ENCODE measurements around the gene CPN2.

CPN2 gene

DNA sequence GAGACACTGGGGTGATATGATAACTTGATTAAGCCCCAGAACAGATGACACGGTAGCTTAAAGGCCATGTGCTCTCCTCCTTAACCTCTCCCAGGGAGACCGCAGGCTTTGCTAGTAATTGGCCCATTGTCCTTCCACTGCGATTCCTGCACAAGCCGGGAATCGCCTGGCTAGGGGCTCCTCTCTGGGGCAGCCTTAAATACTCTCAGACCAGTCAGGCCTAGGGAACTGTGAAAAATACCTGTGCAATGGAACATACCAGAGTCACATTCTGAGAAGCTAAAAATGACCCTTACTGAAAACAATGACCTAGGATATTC lies 56.3 kb downstream of the CPN2 start:
- no peak for DNase-seq (ENCODE audit: low read depth in 2 of 2)

DNA sequence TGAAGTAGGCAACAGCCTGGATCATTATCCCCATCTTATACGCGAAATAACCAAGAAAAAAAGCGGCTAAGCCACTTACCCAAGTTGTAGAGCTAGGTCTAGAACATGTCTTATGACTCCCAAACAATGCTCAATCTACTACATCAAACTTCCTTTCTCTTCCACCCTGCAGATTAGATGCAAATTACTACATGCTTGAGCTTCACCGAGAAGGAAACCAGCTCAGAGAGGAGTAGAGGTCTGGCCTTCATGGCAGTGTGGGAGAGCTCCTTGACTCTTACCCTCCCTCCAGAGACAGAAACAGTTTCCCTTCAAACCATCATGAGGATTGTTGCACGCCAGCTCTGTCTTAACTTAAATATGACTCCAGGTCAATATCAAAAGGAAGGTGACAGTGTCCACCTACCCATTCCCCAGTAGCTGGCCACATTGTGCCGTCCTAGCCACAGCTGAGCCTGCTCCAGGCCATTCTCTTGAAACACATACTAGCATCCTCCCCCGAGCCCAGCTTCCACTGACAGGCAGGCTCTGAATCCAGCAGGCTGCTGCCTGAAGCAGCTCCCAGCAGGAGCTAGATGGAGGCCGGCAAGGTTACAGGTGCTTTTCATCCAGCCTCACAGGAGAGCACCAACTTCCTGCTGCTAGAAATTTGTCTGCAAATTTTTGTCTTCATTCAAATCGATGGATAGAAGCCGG lies 56.8 kb downstream of the CPN2 start:
- DNase-seq (ENCODE audit: low read depth in 2 of 2), result no peak

DNA sequence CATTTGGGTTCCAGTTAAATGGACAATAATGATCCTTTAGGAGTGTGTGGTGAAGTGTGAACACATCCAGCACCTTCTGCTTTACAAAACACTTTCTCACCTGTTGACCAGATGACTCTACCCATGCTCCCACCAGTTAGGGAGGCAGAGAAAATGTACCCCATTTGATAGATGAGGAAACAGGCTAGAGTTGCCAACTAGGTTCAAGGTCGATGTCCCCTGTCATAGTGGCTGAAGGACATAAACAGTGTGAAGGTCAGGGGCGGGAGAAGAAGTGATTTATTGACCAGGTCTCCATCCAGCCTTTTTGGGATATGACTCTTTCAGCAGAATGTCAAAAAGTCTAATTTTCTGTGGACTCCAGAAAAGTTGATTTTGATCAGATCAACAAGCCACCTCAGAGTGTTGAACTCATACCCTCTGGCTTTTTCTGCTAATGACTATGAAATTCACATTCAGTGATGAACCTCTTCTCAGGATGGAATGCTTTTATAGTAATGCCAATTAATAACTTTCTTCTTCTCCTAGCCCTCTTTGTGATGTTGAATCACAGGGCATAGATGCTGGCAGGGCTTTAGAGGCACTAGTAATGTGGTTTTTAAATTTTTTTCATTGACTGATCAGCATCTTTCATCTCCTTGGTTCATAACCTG lies 57.5 kb downstream of the CPN2 start:
- no peak for DNase-seq (ENCODE audit: low read depth in 2 of 2)

DNA sequence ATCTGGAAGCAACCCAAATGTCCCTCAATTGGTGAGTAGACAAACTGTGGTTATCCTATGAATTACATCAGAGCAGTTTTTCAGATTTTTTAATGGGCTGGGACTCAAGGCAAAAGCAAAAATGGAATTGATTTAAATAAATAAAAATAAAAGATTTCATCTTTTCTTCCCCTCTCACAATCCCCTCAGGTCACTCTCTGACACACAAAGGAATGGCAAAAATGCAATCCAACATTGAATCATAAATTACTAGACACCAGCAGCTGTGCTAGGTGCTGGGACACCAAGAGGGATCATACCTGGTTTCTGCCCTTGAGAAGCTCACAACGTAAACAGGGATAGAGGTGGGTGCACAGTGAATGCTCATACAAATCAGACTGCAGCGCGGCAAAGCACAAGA lies 58.8 kb downstream of the CPN2 start:
- DNase-seq (ENCODE audit: low read depth in 2 of 2), result no peak
